GM21390 (cell line): ENCODE measurements around the gene CCR7.

ENCODE experiments used
- ATAC-seq: cut with Tn5 transposase; IDR thresholded peaks from one replicate; pipeline ENCODE4 v1.9.1; 2021; ENCODE audit not compliant: unreplicated experiment

Gene CCR7

DNA sequence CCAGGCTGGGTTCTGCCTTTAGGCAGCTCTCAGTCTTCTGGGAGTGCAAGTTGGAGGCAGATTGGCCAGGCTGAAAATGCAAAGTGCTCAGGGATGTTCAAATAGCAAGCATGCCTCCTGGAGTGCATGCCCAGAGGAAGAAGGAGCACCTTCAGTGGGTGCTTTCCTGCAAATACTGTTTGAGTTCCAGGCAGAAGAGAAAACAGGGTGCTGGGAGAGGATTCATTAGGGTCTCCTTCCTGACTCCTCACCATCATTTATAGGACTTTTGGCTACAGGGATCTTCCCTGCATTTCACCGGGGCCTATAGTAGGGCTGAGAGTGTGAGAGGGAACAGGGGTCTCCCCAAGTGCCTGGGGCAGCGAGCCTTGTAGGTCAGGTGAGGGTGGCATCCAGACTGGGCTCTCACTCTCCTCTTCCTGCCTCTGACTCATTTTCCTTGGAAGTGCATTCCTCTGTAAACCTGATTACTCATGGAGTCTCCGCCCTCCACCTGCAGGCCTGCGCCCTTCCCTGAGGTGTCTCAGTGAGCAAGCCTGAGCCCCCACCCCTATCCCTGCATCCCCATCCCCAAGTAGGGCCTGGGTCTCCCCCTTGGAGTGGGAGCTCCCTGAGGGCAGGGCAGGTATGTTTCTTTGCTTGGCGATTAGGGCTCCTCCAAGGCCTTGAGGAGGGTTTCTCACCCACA is 46.7 kb downstream of the CCR7 start:
- ATAC-seq: no peak

DNA sequence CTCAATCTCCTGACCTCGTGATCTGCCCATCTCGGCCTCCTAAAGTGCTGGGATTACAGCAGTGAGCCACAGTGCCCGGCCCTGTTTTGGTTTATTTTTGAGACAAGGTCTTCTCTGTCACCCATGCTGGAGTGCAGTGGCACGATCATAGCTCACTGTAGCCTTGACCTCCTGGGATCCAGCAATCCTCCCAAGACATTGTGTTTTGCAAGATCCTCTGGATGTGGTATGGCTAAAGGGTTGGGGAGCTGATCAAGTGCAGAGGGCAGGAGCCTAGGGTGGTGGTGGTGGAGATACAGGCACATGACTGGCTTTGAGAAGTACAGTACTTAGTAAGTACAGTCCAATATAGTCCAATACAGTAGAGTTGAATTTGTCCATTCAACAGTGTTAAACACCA is 47.3 kb downstream of the CCR7 start:
- ATAC-seq: no peak

DNA sequence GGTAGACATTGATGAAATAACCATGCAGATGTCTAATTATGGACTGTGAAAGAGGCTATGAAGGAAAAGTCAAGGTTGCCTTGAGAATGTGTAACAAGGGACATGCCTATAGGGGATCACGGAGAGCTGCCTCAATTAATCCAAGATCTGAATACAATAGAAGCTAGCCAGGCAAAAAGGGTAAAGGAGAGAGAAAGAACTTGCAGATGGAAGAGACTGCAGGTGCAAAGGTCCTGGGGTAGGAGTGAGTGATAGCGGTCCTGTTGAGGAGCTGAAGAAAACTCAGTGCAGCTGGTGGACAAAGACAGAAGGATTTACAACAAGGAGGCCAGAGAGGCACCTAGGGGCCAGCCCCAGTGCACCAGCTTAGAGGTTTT is 48.0 kb downstream of the CCR7 start:
- no peak for ATAC-seq

DNA sequence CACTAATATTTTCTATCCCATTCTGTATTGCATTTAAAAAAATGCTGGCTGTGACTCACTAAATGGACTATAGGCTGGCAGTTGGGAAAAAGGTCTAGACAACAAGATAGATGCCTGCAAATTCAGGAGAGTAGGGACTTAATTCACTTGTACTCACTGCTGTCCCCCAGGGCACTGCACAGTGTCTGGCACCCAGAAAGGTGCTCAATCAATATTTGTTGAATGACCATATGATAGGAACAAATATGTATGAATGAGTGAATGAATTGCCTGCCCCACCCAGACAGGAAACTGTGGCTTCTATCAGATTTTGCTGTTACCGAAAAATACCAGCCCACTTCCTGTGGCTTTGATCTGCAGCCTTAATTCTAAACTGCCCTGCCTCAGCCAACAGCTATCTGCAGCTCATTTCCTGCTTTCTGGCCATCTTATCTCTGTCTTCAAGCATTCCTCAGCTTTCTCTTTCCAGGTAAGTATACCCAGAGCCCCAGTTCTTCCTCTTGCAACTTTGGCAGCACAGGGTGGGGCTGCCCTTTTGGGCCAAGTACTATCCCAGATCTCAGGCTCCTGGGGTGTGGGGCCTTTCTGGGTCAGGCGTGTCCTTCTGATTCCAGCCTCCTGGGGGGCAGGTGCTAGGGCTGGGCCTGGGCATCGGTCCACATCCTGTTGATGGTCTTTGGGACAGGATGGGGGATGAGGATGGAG is 48.5 kb downstream of the CCR7 start:
- peak; percentile 74 for ATAC-seq

DNA sequence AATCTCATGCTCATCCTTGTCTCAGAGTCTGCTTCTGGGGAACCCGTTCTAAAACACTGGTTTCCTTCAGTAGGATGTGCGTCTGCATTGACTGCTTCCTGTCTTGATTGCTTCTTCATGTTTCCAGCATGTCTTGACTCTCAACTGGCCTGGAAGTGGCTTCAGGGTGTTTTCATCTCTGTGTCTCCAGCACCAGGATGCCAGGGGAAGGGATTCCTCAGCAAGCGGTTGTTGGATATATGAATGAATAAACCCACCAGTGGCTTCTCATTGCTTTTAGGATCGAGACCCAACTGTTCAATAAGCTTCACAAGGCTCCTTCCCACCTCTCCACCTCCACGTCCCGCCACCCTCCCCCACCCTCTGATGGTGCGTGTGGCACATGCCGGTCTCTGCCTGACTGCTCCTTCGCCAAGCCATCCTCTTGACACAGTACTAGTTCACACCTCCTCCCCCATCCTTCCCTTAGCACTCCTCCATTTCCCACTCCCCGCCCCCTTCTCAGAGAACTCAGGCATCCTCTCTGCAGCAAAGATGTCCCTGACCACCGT is 49.7 kb downstream of the CCR7 start:
- ATAC-seq: no peak

DNA sequence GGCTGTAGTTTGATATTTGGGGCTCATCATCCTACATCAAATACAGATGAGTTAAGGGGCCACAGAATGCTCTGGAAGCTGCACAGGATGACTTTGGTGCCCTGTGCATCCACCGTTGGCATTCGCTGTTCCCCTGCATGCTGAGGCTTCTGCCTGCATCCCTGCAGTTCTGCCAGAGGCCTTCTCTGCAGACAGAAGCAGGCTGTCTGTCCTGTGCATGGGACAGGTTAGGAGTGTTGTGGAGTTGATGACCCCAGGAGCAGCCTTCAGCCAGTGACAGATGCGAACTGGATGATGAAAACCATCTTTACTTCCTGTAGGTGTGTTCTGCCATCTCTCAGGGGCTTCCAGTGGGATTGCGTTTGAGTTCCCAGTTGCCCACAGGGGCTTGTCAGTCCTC is 50.3 kb downstream of the CCR7 start:
- no peak for ATAC-seq

DNA sequence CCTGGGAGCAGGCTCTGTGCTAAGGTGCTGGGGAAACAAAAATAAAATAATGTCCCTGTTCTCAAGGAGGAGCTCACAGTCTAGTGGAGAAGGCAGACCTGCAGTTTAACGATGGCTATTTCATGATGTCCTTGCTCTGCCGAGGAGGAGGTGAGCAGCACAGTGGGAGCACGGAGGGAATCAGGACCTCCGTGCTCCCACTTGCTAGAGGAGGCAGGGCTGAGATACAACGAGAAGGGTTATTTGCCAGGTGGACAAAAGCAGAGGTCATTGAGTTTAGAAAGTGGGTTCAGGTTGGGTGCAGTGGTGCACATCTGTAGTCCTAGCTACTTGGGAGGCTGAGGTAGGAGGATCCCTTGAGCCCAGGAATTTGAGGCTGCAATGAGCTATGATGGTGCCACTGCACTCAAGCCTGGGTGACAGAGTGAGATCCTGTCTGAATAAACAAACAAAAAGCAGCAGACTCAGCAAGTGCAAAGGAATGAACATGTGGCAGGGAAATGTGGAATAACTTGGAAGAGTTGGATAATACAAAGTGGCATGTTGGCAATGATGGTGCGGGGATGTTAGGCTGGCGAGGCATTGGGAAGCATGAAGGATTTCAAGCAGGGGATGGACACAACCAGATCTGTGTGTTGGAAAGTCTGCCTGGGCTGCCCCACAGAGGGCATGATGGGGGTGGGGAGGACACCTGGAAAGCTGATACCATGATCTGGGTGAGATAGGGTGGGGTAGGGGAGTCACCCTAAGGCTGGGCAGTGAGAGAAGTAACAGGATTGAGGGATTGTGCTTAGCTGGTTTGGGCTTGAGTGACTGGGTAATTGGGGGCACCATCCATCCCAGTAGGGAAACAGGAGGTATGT is 51.0 kb downstream of the CCR7 start:
- ATAC-seq: no peak

DNA sequence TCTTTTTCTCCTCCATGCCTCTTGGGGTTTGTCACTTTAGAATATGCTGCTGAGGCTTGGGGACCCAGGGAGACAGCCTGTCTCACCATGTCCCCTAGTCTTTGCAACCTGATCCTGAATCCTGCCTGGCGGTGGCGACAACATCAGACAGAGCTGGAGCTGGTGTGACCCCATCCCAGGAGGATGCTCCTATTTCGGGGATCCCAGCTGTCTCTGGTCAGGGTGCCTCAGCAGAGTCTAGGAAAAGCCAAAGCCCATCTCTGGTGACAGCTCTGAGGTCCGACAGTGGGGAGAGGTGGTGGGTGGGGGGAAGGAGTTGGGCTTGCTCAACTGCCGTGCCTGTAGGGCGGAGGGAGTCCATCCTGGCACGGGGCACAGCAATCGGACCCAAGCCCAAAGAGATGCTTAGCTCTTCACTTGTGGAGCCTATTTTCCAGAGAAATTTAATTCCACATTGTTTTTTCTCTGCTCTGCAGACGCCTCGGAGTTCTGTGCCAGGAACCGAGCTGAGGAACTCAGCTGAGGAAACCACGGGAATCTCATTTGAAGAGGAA is 53.5 kb downstream of the CCR7 start:
- no peak for ATAC-seq

DNA sequence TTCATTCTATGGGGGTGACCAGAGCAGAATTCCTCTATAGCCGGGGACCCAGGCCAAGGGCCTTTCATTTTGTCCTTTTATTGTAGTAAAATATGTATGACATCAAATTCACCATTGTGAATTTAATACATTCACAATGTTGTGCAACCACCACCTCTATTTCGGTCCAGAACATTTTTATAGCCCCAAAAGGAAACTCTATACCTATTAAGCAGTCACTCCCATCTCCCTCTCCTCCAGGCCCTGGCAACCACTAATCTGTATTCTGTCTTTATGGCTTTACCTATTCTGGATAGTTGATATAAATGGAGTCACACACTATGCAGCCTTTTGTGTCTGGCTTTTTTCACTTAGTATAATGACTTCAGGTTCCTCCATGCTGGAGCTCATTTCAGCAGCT is 54.1 kb downstream of the CCR7 start:
- no peak for ATAC-seq

DNA sequence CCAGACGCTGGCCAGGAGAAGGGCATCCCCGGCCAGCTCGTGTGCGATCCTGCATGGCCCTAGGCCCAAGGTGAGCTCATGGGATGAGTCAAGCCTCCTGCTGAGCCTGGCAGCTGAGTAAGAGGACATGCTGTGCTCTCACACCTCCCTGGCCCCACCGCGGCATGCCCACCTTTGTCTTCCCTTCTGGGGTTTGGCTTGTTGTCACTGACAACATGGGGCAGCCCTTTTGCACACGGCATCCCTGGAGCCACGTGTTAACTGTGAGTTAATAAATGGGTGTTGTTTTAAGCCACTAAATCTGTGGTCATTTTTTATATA is 55.0 kb downstream of the CCR7 start:
- ATAC-seq: no peak

DNA sequence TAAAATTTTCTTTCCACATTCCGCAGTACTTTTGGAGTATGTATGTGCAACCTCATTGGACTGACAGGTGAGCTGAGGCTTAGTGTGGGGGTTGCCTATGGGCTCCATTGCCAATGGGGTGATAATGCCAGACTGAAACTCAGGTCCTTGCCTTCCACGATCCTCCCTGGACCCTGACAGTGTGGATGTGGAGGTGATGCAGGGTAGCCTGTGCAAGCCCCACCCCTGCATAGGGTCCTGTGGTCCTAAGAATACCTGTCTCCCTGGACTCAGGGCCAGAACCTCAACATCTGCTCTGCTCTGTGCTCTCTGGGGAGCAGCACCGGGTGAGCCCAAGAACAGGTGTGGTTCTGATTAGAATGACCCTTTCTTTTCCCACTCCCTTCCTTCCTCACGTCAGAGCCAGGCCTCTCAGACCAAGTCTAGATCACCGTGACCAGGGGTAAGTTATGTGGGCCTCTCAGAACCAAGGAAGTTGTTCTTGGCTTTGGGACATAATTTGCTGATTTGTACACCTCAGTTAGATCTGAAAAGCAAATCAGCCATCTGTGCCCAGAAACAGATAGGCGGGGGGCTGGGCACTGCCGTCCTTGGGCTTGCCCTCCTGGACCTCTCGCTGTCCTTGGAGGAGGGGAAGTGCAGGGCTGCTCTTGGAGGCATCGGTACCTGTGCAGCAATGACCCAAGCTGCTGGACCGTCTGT is 55.5 kb downstream of the CCR7 start:
- no peak for ATAC-seq

DNA sequence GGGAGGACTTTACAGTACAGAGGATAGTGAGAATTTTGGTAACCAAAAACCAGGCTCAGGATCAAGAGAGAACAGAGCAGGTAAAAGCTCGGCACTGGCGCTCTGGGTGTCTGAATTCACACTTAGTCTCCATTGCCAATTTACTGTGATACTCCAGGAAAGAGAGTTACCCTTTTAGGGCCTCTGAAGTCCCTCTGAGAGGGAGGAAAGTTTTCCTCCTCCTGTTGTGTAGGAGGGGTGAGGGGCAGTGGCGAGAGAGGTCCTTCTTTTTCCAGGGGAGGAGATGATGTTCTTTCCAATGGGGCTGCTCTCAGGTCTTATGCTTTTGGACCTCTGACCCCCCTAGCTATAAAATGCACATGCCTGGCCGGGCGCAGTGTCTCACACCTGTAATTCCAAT is 58.5 kb downstream of the CCR7 start:
- no peak for ATAC-seq
